ENCODE results near the gene HSPA1L.

HSPA1L gene

GRCh38 chr6:31764198-31764597 is 50.9 kb downstream of the HSPA1L start:
- Histone ChIP-seq H3K4me3 (ENCODE audit: low read depth, low read length) (no peak overlapping the region), H3K4me1 (ENCODE audit: control insufficient read depth, insufficient read depth, low read length) (peaks cover 5% of the 10 kb centered on the region), H3K27me3 (ENCODE audit: control insufficient read depth, insufficient read depth, low read length) (no peaks in the 10 kb centered on the region), H3K9me3 (ENCODE audit: control insufficient read depth, insufficient read depth, low read length) (no peaks in the 10 kb centered on the region), H3K36me3 (ENCODE audit: control insufficient read depth, insufficient read depth, low read length) (peaks cover 24% of the 10 kb centered on the region), H3K9ac (ENCODE audit: low read depth, low read length) (no peak overlapping the region)

- H3K27me3 ChIP-seq (ENCODE audit: control insufficient read depth, insufficient read depth, low read length): no peaks in the 10 kb centered on the region
- no peak overlapping the region for H3K9ac ChIP-seq (ENCODE audit: low read depth, low read length)
- peaks cover 24% of the 10 kb centered on the region for H3K36me3 ChIP-seq (ENCODE audit: control insufficient read depth, insufficient read depth, low read length)
- H3K9me3 ChIP-seq (ENCODE audit: control insufficient read depth, insufficient read depth, low read length): no peaks in the 10 kb centered on the region
- peaks cover 5% of the 10 kb centered on the region for H3K4me1 ChIP-seq (ENCODE audit: control insufficient read depth, insufficient read depth, low read length)
- no peak overlapping the region for H3K4me3 ChIP-seq (ENCODE audit: low read depth, low read length)
These were observed 51.5 kb downstream of the HSPA1L start for GRCh38 chr6:31763619-31763940.

- Histone ChIP-seq H3K27me3 (ENCODE audit: control insufficient read depth, insufficient read depth, low read length) (no peaks in the 10 kb centered on the region), H3K36me3 (ENCODE audit: control insufficient read depth, insufficient read depth, low read length) (peaks cover 24% of the 10 kb centered on the region), H3K9me3 (ENCODE audit: control insufficient read depth, insufficient read depth, low read length) (no peaks in the 10 kb centered on the region), H3K4me1 (ENCODE audit: control insufficient read depth, insufficient read depth, low read length) (peaks cover 5% of the 10 kb centered on the region), H3K4me3 (ENCODE audit: low read depth, low read length) (no peak overlapping the region), H3K9ac (ENCODE audit: low read depth, low read length) (no peak overlapping the region)
These were observed 52.0 kb downstream of the HSPA1L start for GRCh38 chr6:31762878-31763618.

- Histone ChIP-seq H3K27me3 (ENCODE audit: control insufficient read depth, insufficient read depth, low read length) (no peaks in the 10 kb centered on the region), H3K9me3 (ENCODE audit: control insufficient read depth, insufficient read depth, low read length) (no peaks in the 10 kb centered on the region), H3K36me3 (ENCODE audit: control insufficient read depth, insufficient read depth, low read length) (peaks cover 24% of the 10 kb centered on the region), H3K4me1 (ENCODE audit: control insufficient read depth, insufficient read depth, low read length) (peaks cover 5% of the 10 kb centered on the region), H3K9ac (ENCODE audit: low read depth, low read length) (no peak within 1 kb of the TSS), H3K4me3 (ENCODE audit: low read depth, low read length) (no peak within 1 kb of the TSS)
These were observed 52.7 kb downstream of the HSPA1L start, which contains the start of gene SAPCD1 for GRCh38 chr6:31762356-31762755. Gene SAPCD1, plus strand, starts transcription at chr6:31762656. Its CDS starts 399 bp downstream, at chr6:31763055.

- Histone ChIP-seq H3K4me3 (ENCODE audit: low read depth, low read length) (no peak overlapping the region), H3K4me1 (ENCODE audit: control insufficient read depth, insufficient read depth, low read length) (peaks cover 5% of the 10 kb centered on the region), H3K9me3 (ENCODE audit: control insufficient read depth, insufficient read depth, low read length) (no peaks in the 10 kb centered on the region), H3K9ac (ENCODE audit: low read depth, low read length) (no peak overlapping the region), H3K36me3 (ENCODE audit: control insufficient read depth, insufficient read depth, low read length) (peaks cover 24% of the 10 kb centered on the region), H3K27me3 (ENCODE audit: control insufficient read depth, insufficient read depth, low read length) (no peaks in the 10 kb centered on the region)
These were observed 53.7 kb downstream of the HSPA1L start for GRCh38 chr6:31761343-31761742.

GRCh38 chr6:31760790-31761189 is 54.3 kb downstream of the HSPA1L start:
- Histone ChIP-seq H3K4me1 (ENCODE audit: control insufficient read depth, insufficient read depth, low read length) (peaks cover 5% of the 10 kb centered on the region), H3K9me3 (ENCODE audit: control insufficient read depth, insufficient read depth, low read length) (no peaks in the 10 kb centered on the region), H3K9ac (ENCODE audit: low read depth, low read length) (no peak overlapping the region), H3K4me3 (ENCODE audit: low read depth, low read length) (no peak overlapping the region), H3K36me3 (ENCODE audit: control insufficient read depth, insufficient read depth, low read length) (peaks cover 24% of the 10 kb centered on the region), H3K27me3 (ENCODE audit: control insufficient read depth, insufficient read depth, low read length) (no peaks in the 10 kb centered on the region)

All from iPS-15b (cell line).